GM12874 (cell line): ENCODE results near the gene APOC3.
A peak's percentile ranks its signal among the peaks of the same experiment; 100 is the strongest.

Experiments used
- TF ChIP-seq, protein P1 (sequence below): IDR thresholded peaks from 2 replicates; pipeline ENCODE4 v1.5.1; 2011; ENCODE audit warnings: low read depth, mild to moderate bottlenecking, control low read depth, low read length, moderate library complexity; ENCODE audit not compliant: insufficient read depth

APOC3 gene

DNA sequence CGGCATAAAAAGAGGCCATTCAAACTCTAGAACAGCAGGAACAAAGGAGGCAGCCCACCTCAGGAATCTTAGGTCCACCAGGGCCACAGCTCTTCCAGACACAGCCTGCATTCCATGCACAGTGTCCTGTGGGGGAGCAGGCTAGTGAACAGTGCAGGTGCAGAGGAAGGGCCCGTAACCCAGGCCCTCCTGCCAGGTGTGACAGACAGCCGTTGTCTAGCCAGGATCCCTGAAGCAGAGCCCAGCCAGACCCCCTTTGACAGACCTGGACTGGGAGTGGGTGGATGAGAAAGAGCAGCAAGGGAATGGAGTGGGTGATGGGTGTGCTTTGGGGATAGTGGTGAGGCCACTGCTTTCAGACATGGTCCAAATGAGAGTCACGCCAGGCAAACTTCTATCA lies 40.7 kb upstream of the APOC3 start:
- TF ChIP-seq, protein P1, sequence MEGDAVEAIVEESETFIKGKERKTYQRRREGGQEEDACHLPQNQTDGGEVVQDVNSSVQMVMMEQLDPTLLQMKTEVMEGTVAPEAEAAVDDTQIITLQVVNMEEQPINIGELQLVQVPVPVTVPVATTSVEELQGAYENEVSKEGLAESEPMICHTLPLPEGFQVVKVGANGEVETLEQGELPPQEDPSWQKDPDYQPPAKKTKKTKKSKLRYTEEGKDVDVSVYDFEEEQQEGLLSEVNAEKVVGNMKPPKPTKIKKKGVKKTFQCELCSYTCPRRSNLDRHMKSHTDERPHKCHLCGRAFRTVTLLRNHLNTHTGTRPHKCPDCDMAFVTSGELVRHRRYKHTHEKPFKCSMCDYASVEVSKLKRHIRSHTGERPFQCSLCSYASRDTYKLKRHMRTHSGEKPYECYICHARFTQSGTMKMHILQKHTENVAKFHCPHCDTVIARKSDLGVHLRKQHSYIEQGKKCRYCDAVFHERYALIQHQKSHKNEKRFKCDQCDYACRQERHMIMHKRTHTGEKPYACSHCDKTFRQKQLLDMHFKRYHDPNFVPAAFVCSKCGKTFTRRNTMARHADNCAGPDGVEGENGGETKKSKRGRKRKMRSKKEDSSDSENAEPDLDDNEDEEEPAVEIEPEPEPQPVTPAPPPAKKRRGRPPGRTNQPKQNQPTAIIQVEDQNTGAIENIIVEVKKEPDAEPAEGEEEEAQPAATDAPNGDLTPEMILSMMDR = no peak

DNA sequence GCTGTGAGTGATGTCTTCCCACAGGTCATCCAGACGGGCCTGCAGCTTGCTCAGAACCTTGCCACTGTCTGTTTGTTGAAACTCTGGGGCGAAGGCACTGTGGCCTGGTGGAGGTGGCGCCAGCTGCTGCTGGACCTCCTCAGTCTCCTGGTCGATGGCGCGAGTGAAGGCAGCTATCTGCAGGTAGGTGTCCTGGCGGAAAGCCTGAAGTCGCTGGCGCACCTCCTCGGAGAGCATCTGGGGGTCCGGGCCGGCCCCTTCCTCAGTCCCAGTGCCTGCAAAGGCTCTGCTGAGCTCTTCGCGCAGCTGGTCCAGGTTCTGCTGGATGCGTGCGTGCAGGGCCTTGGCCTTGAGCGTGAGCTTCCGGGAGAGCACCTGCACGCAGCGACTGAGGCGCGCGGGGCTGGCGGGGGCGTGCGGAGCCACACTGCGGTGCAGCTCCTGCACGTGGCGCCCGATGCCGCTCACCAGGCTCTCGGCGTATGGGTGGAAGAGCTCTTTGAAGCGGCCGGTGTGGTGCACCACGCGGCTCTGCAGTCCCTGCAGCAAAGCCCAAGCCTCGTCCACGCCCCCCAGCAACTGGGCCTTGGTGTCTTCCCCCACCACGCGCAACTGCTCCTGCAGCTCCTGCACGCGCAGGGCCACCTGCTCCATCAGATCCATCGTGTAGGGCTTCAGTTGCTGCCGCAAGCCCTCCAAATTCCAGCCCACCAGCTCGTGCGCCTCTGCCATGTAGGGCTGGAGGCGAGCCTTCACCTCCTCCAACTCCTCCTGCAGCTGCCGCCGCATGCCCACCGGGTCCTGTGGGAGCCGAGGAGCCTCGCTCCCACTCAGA lies 39.3 kb upstream of the APOC3 start:
- TF ChIP-seq, protein P1 = no peak

DNA sequence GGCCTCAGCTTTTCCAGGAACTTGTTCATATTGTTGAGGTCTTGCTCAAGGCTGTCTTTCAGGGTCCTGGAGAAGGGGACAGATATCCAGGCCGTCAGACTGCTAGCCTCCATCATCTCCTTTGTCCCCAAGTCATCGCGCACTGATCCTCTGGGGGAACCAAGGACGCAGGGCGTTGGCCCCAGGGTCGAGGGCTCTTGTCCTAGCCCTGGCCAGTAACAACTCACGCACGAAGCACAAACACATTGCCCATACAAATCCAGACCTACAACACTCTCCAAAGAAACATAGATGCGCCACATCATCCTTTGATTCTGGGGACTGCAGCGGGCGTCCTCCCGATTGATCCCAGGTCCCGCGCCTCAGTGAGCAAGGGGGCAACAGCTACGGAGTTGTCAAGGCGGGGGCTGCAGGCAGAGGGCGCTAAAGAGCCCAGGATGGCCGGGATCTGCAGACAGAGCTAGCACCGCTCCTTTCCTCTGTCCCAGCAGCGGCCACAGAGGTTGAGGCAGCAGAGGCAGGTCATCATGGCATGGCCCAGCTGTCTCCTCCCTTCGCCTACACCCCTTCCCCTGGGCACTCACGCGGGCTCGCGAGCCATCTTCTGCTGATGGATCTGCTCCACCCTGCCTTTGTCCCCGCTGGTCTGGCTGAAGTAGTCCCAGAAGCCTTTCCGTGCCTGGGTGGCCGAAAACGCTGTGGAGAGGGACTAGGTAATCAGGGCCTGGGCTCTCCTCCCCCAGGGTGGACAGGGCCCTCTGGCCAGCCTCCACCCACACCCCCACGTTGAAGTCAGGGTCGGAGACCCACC lies 38.5 kb upstream of the APOC3 start:
- TF ChIP-seq, protein P1 = peak; percentile 91

DNA sequence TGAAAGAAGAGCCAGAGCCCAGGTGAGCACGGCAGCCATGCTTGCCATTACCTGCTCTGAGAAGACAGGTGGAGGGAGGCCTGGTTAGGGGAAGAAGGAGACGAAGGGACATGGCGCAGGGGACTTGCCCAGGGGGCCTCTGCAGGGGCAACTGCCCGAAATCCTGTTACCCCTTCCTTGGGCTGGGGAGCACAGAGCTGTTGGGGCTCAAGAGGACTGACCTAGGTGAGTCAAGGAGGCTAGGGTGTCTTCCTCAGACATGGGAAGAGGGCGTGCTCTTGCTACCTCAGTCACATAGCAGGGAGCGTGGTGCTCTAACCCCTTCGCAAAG lies 37.9 kb upstream of the APOC3 start, which contains the start of gene APOA5:
APOA5 (minus strand) TSS at position 67 of the 331 bp plus-strand sequence; CDS start at position 48, 19 bp downstream.
- TF ChIP-seq, protein P1 = no peak

DNA sequence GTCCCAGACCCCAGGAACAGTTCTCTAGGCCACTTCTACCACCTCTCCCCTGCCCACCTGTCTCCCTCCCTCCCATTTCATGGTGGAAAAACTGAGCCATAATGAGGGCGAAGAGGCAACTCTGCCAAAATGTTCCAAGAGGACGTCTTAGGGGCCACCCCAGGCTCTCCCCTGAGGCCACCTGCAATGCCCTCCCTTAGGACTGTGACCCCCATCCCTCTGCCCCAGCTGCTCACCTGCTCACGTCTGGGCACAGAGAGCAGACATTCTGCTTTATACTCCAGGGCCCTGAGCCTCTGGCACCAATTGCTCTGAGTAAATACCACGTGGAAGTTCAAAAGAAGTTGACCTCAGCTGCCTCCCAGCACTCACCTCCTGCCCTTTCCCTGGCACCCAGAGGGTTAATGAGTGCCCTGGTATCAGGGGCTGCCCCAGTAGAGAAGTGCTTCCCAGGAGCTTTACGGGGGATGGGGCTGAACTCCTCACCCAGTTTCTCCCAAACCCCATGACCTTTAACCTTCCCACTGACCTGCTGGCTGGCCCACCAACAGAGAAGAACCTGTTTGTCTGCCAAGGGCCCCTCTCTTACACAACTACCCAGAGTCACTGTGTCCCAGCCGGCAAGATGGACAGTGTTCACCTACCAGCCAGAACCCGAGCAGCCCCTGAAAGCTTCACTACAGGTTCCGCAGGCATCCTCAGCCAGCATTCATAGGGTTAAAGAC lies 37.4 kb upstream of the APOC3 start:
- TF ChIP-seq, protein P1 = no peak

DNA sequence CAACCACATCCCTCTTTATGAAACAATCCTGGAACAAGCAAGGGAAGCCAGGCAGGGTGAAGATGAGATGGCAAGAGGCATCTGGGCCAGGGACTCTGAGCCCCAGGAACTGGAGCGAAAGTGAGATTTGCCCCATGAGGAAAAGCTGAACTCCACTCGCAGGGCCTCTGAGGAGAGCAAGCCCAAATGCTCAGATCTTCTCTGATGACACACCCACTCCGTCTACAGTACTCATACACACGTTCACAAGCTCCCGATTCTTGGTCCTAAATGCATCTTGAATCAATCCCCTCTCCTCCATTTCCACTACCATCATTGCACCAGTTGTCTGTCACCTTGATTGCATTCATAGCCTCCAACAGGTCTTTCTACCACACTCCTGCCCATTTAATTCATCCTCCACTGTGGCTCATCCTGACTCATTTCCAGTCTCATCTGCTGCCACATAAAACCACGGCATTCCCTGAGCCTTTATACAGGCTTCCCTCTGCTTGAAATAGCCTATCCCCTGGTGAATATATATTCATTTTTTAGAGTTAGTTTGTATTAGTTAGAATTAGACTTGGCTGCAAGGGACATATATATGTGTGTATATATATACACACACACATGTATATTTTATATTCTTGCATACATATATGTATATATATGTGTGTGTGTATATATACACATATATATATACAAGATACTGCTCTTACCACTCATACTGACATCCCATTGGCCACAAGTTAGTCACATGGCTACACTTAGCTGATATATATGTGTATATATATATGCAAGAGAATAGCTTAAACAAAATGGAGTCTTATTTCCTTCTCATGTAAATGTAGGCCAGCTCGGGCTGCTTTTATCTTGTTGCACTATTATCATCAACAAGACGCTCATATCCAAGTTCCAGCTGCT lies 36.6 kb upstream of the APOC3 start:
- TF ChIP-seq, protein P1 = no peak

DNA sequence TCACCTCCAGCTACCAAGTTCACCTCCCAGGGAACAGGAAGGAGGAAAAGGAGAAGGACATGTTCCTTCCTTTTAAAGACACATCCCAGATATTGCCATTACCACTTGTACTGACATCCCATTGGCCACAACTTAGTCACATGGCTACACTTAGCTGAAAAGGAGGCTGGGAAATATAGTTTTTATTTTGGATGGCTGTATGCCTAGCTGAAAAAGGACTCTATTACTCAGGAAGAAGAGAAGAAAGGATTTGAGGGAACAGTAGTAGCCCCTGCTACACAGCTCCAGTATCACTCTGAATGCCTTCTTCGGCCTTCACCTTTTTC lies 36.0 kb upstream of the APOC3 start:
- TF ChIP-seq, protein P1 = no peak
